DOHH2 (cell line): Measurements from ENCODE around the gene BAZ2B.

Source experiments
- H3F3A ChIP-seq: fragments of 200-600 bp; sonication (generic), shearing (Covaris generic); 2 replicates; pipeline ENCODE4 v1.6.0; 2016; ENCODE audit warnings: antibody characterized with exemption, mild to moderate bottlenecking; ENCODE audit not compliant: control insufficient read depth, insufficient read depth
- H3K27ac ChIP-seq: fragments of 200-600 bp; sonication (generic); 2 replicates; pipeline ENCODE4 v1.5.1; 2014; ENCODE audit warnings: low read depth, mild to moderate bottlenecking, low read length, moderate library complexity
- H3K27me3 ChIP-seq: fragments of 200-600 bp; sonication (generic); 2 replicates; pipeline ENCODE4 v1.6.1; 2014; ENCODE audit warnings: mild to moderate bottlenecking, low read length, mixed read lengths; ENCODE audit not compliant: control insufficient read depth
- H3K36me3 ChIP-seq: fragments of 200-600 bp; sonication (generic); 2 replicates; pipeline ENCODE4 v1.6.1; 2014; ENCODE audit warnings: mild to moderate bottlenecking, low read length, moderate library complexity, mixed read lengths; ENCODE audit not compliant: control insufficient read depth
- H3K4me1 ChIP-seq: fragments of 200-600 bp; sonication (generic); 2 replicates; pipeline ENCODE4 v1.6.1; 2014; ENCODE audit warnings: mild to moderate bottlenecking, low read length, mixed read lengths; ENCODE audit not compliant: control insufficient read depth
- H3K4me2 ChIP-seq: fragments of 200-600 bp; sonication (generic); 2 replicates; pipeline ENCODE4 v1.6.0; 2014; ENCODE audit warnings: mild to moderate bottlenecking, low read length, moderate library complexity
- H3K4me3 ChIP-seq: fragments of 200-600 bp; sonication (generic); 2 replicates; pipeline ENCODE4 v1.5.1; 2014; ENCODE audit warnings: mild to moderate bottlenecking, low read length, mixed read lengths
- H3K79me2 ChIP-seq: fragments of 200-600 bp; sonication (generic); 2 replicates; pipeline ENCODE4 v1.6.1; 2014; ENCODE audit warnings: mild to moderate bottlenecking, low read length, mixed read lengths; ENCODE audit not compliant: control insufficient read depth
- H3K9me2 ChIP-seq: fragments of 200-600 bp; sonication (generic); replicated peaks from 2 replicates; pipeline ENCODE4 v1.6.1; 2014; ENCODE audit warnings: mild to moderate bottlenecking, low read length, mixed read lengths; ENCODE audit not compliant: control insufficient read depth
- H3K9me3 ChIP-seq: fragments of 200-600 bp; sonication (generic); 2 replicates; pipeline ENCODE4 v1.6.1; 2014; ENCODE audit warnings: antibody characterized with exemption, low read length, mixed read lengths; ENCODE audit not compliant: control insufficient read depth, insufficient read depth
- H4K20me1 ChIP-seq: fragments of 200-600 bp; sonication (generic); 2 replicates; pipeline ENCODE4 v1.6.0; 2014; ENCODE audit warnings: low read depth, mild to moderate bottlenecking, antibody characterized with exemption, low read length, moderate library complexity; ENCODE audit not compliant: control insufficient read depth, insufficient read depth
- CTCF ChIP-seq: fragments of 200-600 bp; sonication (generic); IDR thresholded peaks from one replicate; pipeline ENCODE4 v1.5.1; 2014; ENCODE audit warnings: antibody characterized with exemption, mild to moderate bottlenecking, low read depth, low read length; ENCODE audit not compliant: poor library complexity, severe bottlenecking
- EZH2phosphoT487 ChIP-seq: fragments of 200-600 bp; sonication (generic); IDR thresholded peaks from 2 replicates; pipeline ENCODE4 v1.6.1; 2017; ENCODE audit warnings: borderline replicate concordance, mild to moderate bottlenecking, antibody characterized with exemption, low read length, moderate library complexity, mixed read lengths

The BAZ2B gene

GRCh38 chr2:159396799-159397198, 219.5 kb downstream of the BAZ2B start:
- no peaks in the 10 kb centered on the region for H3K36me3 ChIP-seq
- no peak overlapping the region for H3K27ac ChIP-seq
- no peaks in the 10 kb centered on the region for H3K79me2 ChIP-seq

GRCh38 chr2:159382447-159383028, 233.8 kb downstream of the BAZ2B start:
- Histone ChIP-seq H3K27ac (no peak overlapping the region), H3K9me2 (no peaks in the 10 kb centered on the region), H3K4me2 (no peak overlapping the region), H3K4me3 (no peak overlapping the region), H4K20me1 (no peaks in the 10 kb centered on the region), H3K9me3 (no peaks in the 10 kb centered on the region), H3K4me1 (peaks cover 4% of the 10 kb centered on the region; the same call in 1 of the 2 replicates), H3K27me3 (no peaks in the 10 kb centered on the region), H3F3A (no peaks in the 10 kb centered on the region; the same call in 1 of the 2 replicates), H3K79me2 (no peaks in the 10 kb centered on the region), H3K36me3 (peaks cover 29% of the 10 kb centered on the region)
- TF ChIP-seq EZH2phosphoT487 (no peak), CTCF (no peak)

More at GRCh38 chr2:159396799-159397198, 219.5 kb downstream of the BAZ2B start:
- no peaks in the 10 kb centered on the region for H3K27me3 ChIP-seq
- H3K4me1 ChIP-seq: no peaks in the 10 kb centered on the region
- TF ChIP-seq EZH2phosphoT487: no peak
- TF ChIP-seq CTCF: no peak
- no peaks in the 10 kb centered on the region for H3K9me2 ChIP-seq
- no peak overlapping the region for H3K4me2 ChIP-seq
- no peaks in the 10 kb centered on the region for H3K9me3 ChIP-seq
- H3F3A ChIP-seq: 0 out of 2 replicates have a peak, but pooled peaks cover 2% of the 10 kb centered on the region
- H3K4me3 ChIP-seq: no peak overlapping the region
- H4K20me1 ChIP-seq: no peaks in the 10 kb centered on the region

GRCh38 chr2:159381574-159381973, 234.8 kb downstream of the BAZ2B start:
- Histone ChIP-seq H3K4me1 (peaks cover 4% of the 10 kb centered on the region; the same call in 1 of the 2 replicates), H3K9me3 (no peaks in the 10 kb centered on the region), H3K4me3 (no peak overlapping the region), H3K27me3 (no peaks in the 10 kb centered on the region), H3K36me3 (peaks cover 29% of the 10 kb centered on the region), H4K20me1 (no peaks in the 10 kb centered on the region), H3K9me2 (no peaks in the 10 kb centered on the region), H3K79me2 (no peaks in the 10 kb centered on the region), H3F3A (no peaks in the 10 kb centered on the region; the same call in 1 of the 2 replicates), H3K4me2 (no peak overlapping the region), H3K27ac (no peak overlapping the region)
- TF ChIP-seq CTCF: no peak
- no peak for TF ChIP-seq EZH2phosphoT487
